Measurements from ENCODE around the gene IQGAP3.

Gene IQGAP3

GRCh38 chr1:156602557-156602993 is 30.2 kb upstream of the IQGAP3 start:
- Histone ChIP-seq H3K4me3 (ENCODE audit: low read depth in 1 of 2, low read length in 2 of 2) (no peak overlapping the region), H3K9me3 (ENCODE audit: low read length) (no peaks in the 10 kb centered on the region)

GRCh38 chr1:156601892-156602291 is 29.5 kb upstream of the IQGAP3 start:
- Histone ChIP-seq H3K27me3 (ENCODE audit: control insufficient read depth in 1 of 2, insufficient read depth in 2 of 2, low read length in 2 of 2) (no peaks in the 10 kb centered on the region), H3K9ac (ENCODE audit: low read length) (peak overlapping the region; percentile 22), H3K36me3 (ENCODE audit: insufficient read depth, low read length) (peaks cover 20% of the 10 kb centered on the region), H3K4me3 (ENCODE audit: low read depth in 1 of 2, low read length in 2 of 2) (peak overlapping the region; percentile 12 to 84), H3K9me3 (ENCODE audit: low read length) (no peaks in the 10 kb centered on the region), H3K4me1 (ENCODE audit: insufficient read depth, low read length) (peaks cover 11% of the 10 kb centered on the region), H3K27ac (ENCODE audit: low read depth, low read length) (peak overlapping the region; percentile 90)

More at GRCh38 chr1:156602557-156602993, 30.2 kb upstream of the IQGAP3 start:
- Histone ChIP-seq H3K27me3 (ENCODE audit: control insufficient read depth in 1 of 2, insufficient read depth in 2 of 2, low read length in 2 of 2) (no peaks in the 10 kb centered on the region), H3K27ac (ENCODE audit: low read depth, low read length) (no peak overlapping the region), H3K9ac (ENCODE audit: low read length) (no peak overlapping the region), H3K36me3 (ENCODE audit: insufficient read depth, low read length) (peaks cover 13% of the 10 kb centered on the region), H3K4me1 (ENCODE audit: insufficient read depth, low read length) (peaks cover 11% of the 10 kb centered on the region)

GRCh38 chr1:156601122-156601830 is 28.9 kb upstream of the IQGAP3 start, which contains the start of gene GPATCH4:
Gene GPATCH4 (minus strand): TSS chr1:156601479.
- peak within 1 kb of the TSS; percentile 84 for H3K4me3 ChIP-seq (ENCODE audit: low read depth in 1 of 2, low read length in 2 of 2)
- no peaks in the 10 kb centered on the region for H3K9me3 ChIP-seq (ENCODE audit: low read length)
- H3K9ac ChIP-seq (ENCODE audit: low read length) = peak within 1 kb of the TSS; percentile 22
- peak within 1 kb of the TSS; percentile 90 for H3K27ac ChIP-seq (ENCODE audit: low read depth, low read length)
- peaks cover 11% of the 10 kb centered on the region for H3K4me1 ChIP-seq (ENCODE audit: insufficient read depth, low read length)
- H3K36me3 ChIP-seq (ENCODE audit: insufficient read depth, low read length) = peaks cover 26% of the 10 kb centered on the region
- no peaks in the 10 kb centered on the region for H3K27me3 ChIP-seq (ENCODE audit: control insufficient read depth in 1 of 2, insufficient read depth in 2 of 2, low read length in 2 of 2)

GRCh38 chr1:156600733-156601121 is 28.4 kb upstream of the IQGAP3 start:
- Histone ChIP-seq H3K36me3 (ENCODE audit: insufficient read depth, low read length) (peaks cover 31% of the 10 kb centered on the region), H3K4me3 (ENCODE audit: low read depth in 1 of 2, low read length in 2 of 2) (peak overlapping the region; percentile 84), H3K9ac (ENCODE audit: low read length) (peak overlapping the region; percentile 22)

GRCh38 chr1:156599811-156600210 is 27.4 kb upstream of the IQGAP3 start:
- Histone ChIP-seq H3K36me3 (ENCODE audit: insufficient read depth, low read length) (peaks cover 39% of the 10 kb centered on the region), H3K4me3 (ENCODE audit: low read depth in 1 of 2, low read length in 2 of 2) (no peak overlapping the region), H3K4me1 (ENCODE audit: insufficient read depth, low read length) (peaks cover 11% of the 10 kb centered on the region), H3K27ac (ENCODE audit: low read depth, low read length) (no peak overlapping the region), H3K9ac (ENCODE audit: low read length) (no peak overlapping the region), H3K9me3 (ENCODE audit: low read length) (no peaks in the 10 kb centered on the region), H3K27me3 (ENCODE audit: control insufficient read depth in 1 of 2, insufficient read depth in 2 of 2, low read length in 2 of 2) (no peaks in the 10 kb centered on the region)

More at GRCh38 chr1:156600733-156601121, 28.4 kb upstream of the IQGAP3 start:
- H3K27ac ChIP-seq (ENCODE audit: low read depth, low read length) = peak overlapping the region; percentile 90
- H3K4me1 ChIP-seq (ENCODE audit: insufficient read depth, low read length) = peaks cover 11% of the 10 kb centered on the region
- no peaks in the 10 kb centered on the region for H3K9me3 ChIP-seq (ENCODE audit: low read length)
- H3K27me3 ChIP-seq (ENCODE audit: control insufficient read depth in 1 of 2, insufficient read depth in 2 of 2, low read length in 2 of 2) = no peaks in the 10 kb centered on the region

- no peak overlapping the region for H3K27ac ChIP-seq (ENCODE audit: low read depth, low read length)
- no peaks in the 10 kb centered on the region for H3K9me3 ChIP-seq (ENCODE audit: low read length)
- peaks cover 49% of the 10 kb centered on the region for H3K36me3 ChIP-seq (ENCODE audit: insufficient read depth, low read length)
- H3K9ac ChIP-seq (ENCODE audit: low read length) = no peak overlapping the region
- no peaks in the 10 kb centered on the region for H3K27me3 ChIP-seq (ENCODE audit: control insufficient read depth in 1 of 2, insufficient read depth in 2 of 2, low read length in 2 of 2)
- H3K4me1 ChIP-seq (ENCODE audit: insufficient read depth, low read length) = peaks cover 11% of the 10 kb centered on the region
- H3K4me3 ChIP-seq (ENCODE audit: low read depth in 1 of 2, low read length in 2 of 2) = no peak overlapping the region
These were observed 26.5 kb upstream of the IQGAP3 start for GRCh38 chr1:156598731-156599432.

- peaks cover 52% of the 10 kb centered on the region for H3K36me3 ChIP-seq (ENCODE audit: insufficient read depth, low read length)
- peaks cover 11% of the 10 kb centered on the region for H3K4me1 ChIP-seq (ENCODE audit: insufficient read depth, low read length)
- no peak overlapping the region for H3K9ac ChIP-seq (ENCODE audit: low read length)
- no peak overlapping the region for H3K27ac ChIP-seq (ENCODE audit: low read depth, low read length)
- no peaks in the 10 kb centered on the region for H3K27me3 ChIP-seq (ENCODE audit: control insufficient read depth in 1 of 2, insufficient read depth in 2 of 2, low read length in 2 of 2)
- H3K4me3 ChIP-seq (ENCODE audit: low read depth in 1 of 2, low read length in 2 of 2) = no peak overlapping the region
- no peaks in the 10 kb centered on the region for H3K9me3 ChIP-seq (ENCODE audit: low read length)
These were observed 25.8 kb upstream of the IQGAP3 start for GRCh38 chr1:156598125-156598524.

- Histone ChIP-seq H3K9ac (ENCODE audit: low read length) (no peak overlapping the region), H3K4me3 (ENCODE audit: low read depth in 1 of 2, low read length in 2 of 2) (no peak overlapping the region), H3K4me1 (ENCODE audit: insufficient read depth, low read length) (peaks cover 7% of the 10 kb centered on the region), H3K36me3 (ENCODE audit: insufficient read depth, low read length) (peaks cover 52% of the 10 kb centered on the region), H3K9me3 (ENCODE audit: low read length) (no peaks in the 10 kb centered on the region), H3K27me3 (ENCODE audit: control insufficient read depth in 1 of 2, insufficient read depth in 2 of 2, low read length in 2 of 2) (no peaks in the 10 kb centered on the region), H3K27ac (ENCODE audit: low read depth, low read length) (no peak overlapping the region)
These were observed 24.1 kb upstream of the IQGAP3 start for GRCh38 chr1:156596426-156596825.

- H3K27ac ChIP-seq (ENCODE audit: low read depth, low read length) = no peak overlapping the region
- peaks cover 12% of the 10 kb centered on the region for H3K4me1 ChIP-seq (ENCODE audit: insufficient read depth, low read length)
- H3K4me3 ChIP-seq (ENCODE audit: low read depth in 1 of 2, low read length in 2 of 2) = no peak overlapping the region
- no peaks in the 10 kb centered on the region for H3K9me3 ChIP-seq (ENCODE audit: low read length)
- H3K9ac ChIP-seq (ENCODE audit: low read length) = no peak overlapping the region
- H3K27me3 ChIP-seq (ENCODE audit: control insufficient read depth in 1 of 2, insufficient read depth in 2 of 2, low read length in 2 of 2) = no peaks in the 10 kb centered on the region
- H3K36me3 ChIP-seq (ENCODE audit: insufficient read depth, low read length) = peaks cover 52% of the 10 kb centered on the region
These were observed 22.7 kb upstream of the IQGAP3 start for GRCh38 chr1:156595016-156595415.

- no peak overlapping the region for H3K27ac ChIP-seq (ENCODE audit: low read depth, low read length)
- H3K9me3 ChIP-seq (ENCODE audit: low read length) = no peaks in the 10 kb centered on the region
- no peak overlapping the region for H3K4me3 ChIP-seq (ENCODE audit: low read depth in 1 of 2, low read length in 2 of 2)
- peaks cover 52% of the 10 kb centered on the region for H3K36me3 ChIP-seq (ENCODE audit: insufficient read depth, low read length)
- H3K4me1 ChIP-seq (ENCODE audit: insufficient read depth, low read length) = peaks cover 12% of the 10 kb centered on the region
- no peaks in the 10 kb centered on the region for H3K27me3 ChIP-seq (ENCODE audit: control insufficient read depth in 1 of 2, insufficient read depth in 2 of 2, low read length in 2 of 2)
- H3K9ac ChIP-seq (ENCODE audit: low read length) = no peak overlapping the region
These were observed 21.8 kb upstream of the IQGAP3 start for GRCh38 chr1:156594190-156594589.

- Histone ChIP-seq H3K36me3 (ENCODE audit: insufficient read depth, low read length) (peaks cover 49% of the 10 kb centered on the region), H3K9me3 (ENCODE audit: low read length) (no peaks in the 10 kb centered on the region), H3K9ac (ENCODE audit: low read length) (no peak overlapping the region), H3K4me1 (ENCODE audit: insufficient read depth, low read length) (peaks cover 12% of the 10 kb centered on the region), H3K4me3 (ENCODE audit: low read depth in 1 of 2, low read length in 2 of 2) (no peak overlapping the region), H3K27me3 (ENCODE audit: control insufficient read depth in 1 of 2, insufficient read depth in 2 of 2, low read length in 2 of 2) (no peaks in the 10 kb centered on the region), H3K27ac (ENCODE audit: low read depth, low read length) (no peak overlapping the region)
These were observed 21.3 kb upstream of the IQGAP3 start for GRCh38 chr1:156593661-156593989.

All from muscle layer of colon (tissue), 2 donors.